CD14-positive monocyte (primary cell): ENCODE results near the gene DTNBP1. TPM values are rescaled to one million over a fixed set of nuclear protein-coding genes. Genes with fewer than 3 reads are reported as not detected.

ENCODE experiments used
- DNase-seq, 3 donors: peaks; one replicate each; pipeline ENCODE4 v3.0.0-alpha.2; 2011 to 2022
- H2AFZ ChIP-seq: 2 replicates; pipeline ENCODE4 v1.6.0; 2012; ENCODE audit warnings: mild to moderate bottlenecking, low read depth, low read length, inconsistent platforms; ENCODE audit not compliant: insufficient read depth, poor library complexity, severe bottlenecking
- H3K27ac ChIP-seq, 2 donors: 1 replicate in 1 of 2; 2 replicates in 1 of 2; pipeline ENCODE4 v1.5.1; 2012 to 2013; ENCODE audit warnings: low read length in 2 of 2, control low read depth in 1 of 2, inconsistent platforms in 1 of 2, low read depth in 1 of 2, mild to moderate bottlenecking in 1 of 2
- H3K27me3 ChIP-seq, 2 donors: one replicate each; pipeline versions ENCODE4 v1.6.0 to v1.6.1; 2011 to 2013; ENCODE audit warnings: low read length in 2 of 2; ENCODE audit not compliant: control insufficient read depth in 2 of 2, insufficient read depth in 2 of 2
- H3K36me3 ChIP-seq, 2 donors: replicated peaks in 1 of 2; 1 replicate in 1 of 2; 2 replicates in 1 of 2; pipeline versions ENCODE4 v1.5.1 to v1.6.1; 2012 to 2013; ENCODE audit warnings: low read length in 2 of 2, control low read depth in 1 of 2, inconsistent platforms in 1 of 2, mild to moderate bottlenecking in 1 of 2; ENCODE audit not compliant: insufficient read depth in 2 of 2, control insufficient read depth in 1 of 2
- H3K4me1 ChIP-seq, 2 donors: 1 replicate in 1 of 2; 2 replicates in 1 of 2; pipeline versions ENCODE4 v1.5.1 to v1.6.1; 2012 to 2013; ENCODE audit warnings: low read length in 2 of 2, control low read depth in 1 of 2, inconsistent platforms in 1 of 2, mild to moderate bottlenecking in 1 of 2, moderate library complexity in 1 of 2; ENCODE audit not compliant: insufficient read depth in 2 of 2, control insufficient read depth in 1 of 2
- H3K4me2 ChIP-seq: replicated peaks from 2 replicates; pipeline ENCODE3; 2012; ENCODE audit warnings: low read length, moderate library complexity, mild to moderate bottlenecking; ENCODE audit not compliant: poor library complexity, severe bottlenecking; ENCODE audit errors: extremely low read depth
- H3K4me3 ChIP-seq, 3 experiments: fragments of 200-600 bp in 1 of 3; sonication (generic) in 1 of 3; replicated peaks in 1 of 3; 1 replicate in 2 of 3; 2 replicates in 1 of 3; pipeline ENCODE4 v1.5.1; 2011 to 2013; ENCODE audit warnings: low read length in 3 of 3, mild to moderate bottlenecking in 3 of 3, control low read depth in 2 of 3, low read depth in 2 of 3, inconsistent platforms in 1 of 3, moderate library complexity in 1 of 3
- H3K79me2 ChIP-seq: 2 replicates; pipeline ENCODE4 v1.6.0; 2012; ENCODE audit warnings: mild to moderate bottlenecking, control low read depth, inconsistent platforms, low read length, moderate library complexity; ENCODE audit not compliant: insufficient read depth
- H3K9ac ChIP-seq: 2 replicates; pipeline ENCODE4 v1.6.0; 2017; ENCODE audit warnings: low read length, mild to moderate bottlenecking; ENCODE audit not compliant: insufficient read depth, poor library complexity, severe bottlenecking
- H3K9me3 ChIP-seq, 2 donors: replicated peaks in 1 of 2; 1 replicate in 1 of 2; 2 replicates in 1 of 2; pipeline versions ENCODE4 v1.5.1 to v1.6.1; 2012 to 2013; ENCODE audit warnings: low read length in 2 of 2, control low read depth in 1 of 2; ENCODE audit not compliant: control insufficient read depth in 1 of 2, insufficient read depth in 1 of 2
- H4K20me1 ChIP-seq: 2 replicates; pipeline ENCODE4 v1.6.0; 2012; ENCODE audit warnings: mild to moderate bottlenecking, low read length, control low read depth, moderate library complexity; ENCODE audit not compliant: insufficient read depth
- H3K27ac Mint-ChIP-seq, 7 donors: one replicate each; pipeline ENCODE4 v1.8.0; 2020; ENCODE audit warnings: mild to moderate bottlenecking in 7 of 7, mixed read lengths in 7 of 7, moderate library complexity in 6 of 7, inconsistent platforms in 2 of 7
- H3K27me3 Mint-ChIP-seq, 3 donors: one replicate each; pipeline ENCODE4 v1.8.0; 2021 to 2022; ENCODE audit warnings: low read depth in 3 of 3, mild to moderate bottlenecking in 3 of 3, mixed read lengths in 3 of 3, moderate library complexity in 3 of 3, inconsistent platforms in 1 of 3
- H3K36me3 Mint-ChIP-seq, 2 donors: one replicate each; pipeline ENCODE4 v1.8.0; 2020; ENCODE audit warnings: mixed read lengths in 2 of 2, inconsistent platforms in 1 of 2, mild to moderate bottlenecking in 1 of 2
- H3K4me1 Mint-ChIP-seq: one replicate; pipeline ENCODE4 v1.8.0; 2020; ENCODE audit warnings: mild to moderate bottlenecking, mixed read lengths
- H3K4me3 Mint-ChIP-seq, 2 donors: one replicate each; pipeline ENCODE4 v1.8.0; 2020; ENCODE audit warnings: mild to moderate bottlenecking in 2 of 2, mixed read lengths in 2 of 2, moderate library complexity in 1 of 2
- H3K9me3 Mint-ChIP-seq, 7 donors: one replicate each; pipeline ENCODE4 v1.8.0; 2020 to 2022; ENCODE audit warnings: mixed read lengths in 7 of 7, mild to moderate bottlenecking in 6 of 7, moderate library complexity in 6 of 7, inconsistent platforms in 2 of 7
- CTCF ChIP-seq: fragments of 200-600 bp; IDR thresholded peaks from one replicate; pipeline ENCODE4 v1.8.0; 2022; ENCODE audit warnings: antibody characterized with exemption, mild to moderate bottlenecking
- WGBS: methylation state at CpG from one replicate; pipeline ENCODE4 v1.1.5; 2013; ENCODE audit warnings: missing lambda C conversion rate; ENCODE audit not compliant: insufficient coverage; 5-methylcytosine and 5-hydroxymethylcytosine counted together
- intact Hi-C, 2 donors: fragments of 100-400 bp; cut with micrococcal nuclease; formaldehyde crosslinking; loops; one replicate each; pipeline versions ENCODE4 v1.15.0 to v1.15.1; 2023
- polyA plus RNA-seq, 3 donors: library from polyadenylated mRNA; depleted of rRNA in 1 of 3; unstranded in 2 of 3; stranded (reverse) in 1 of 3; fragments of 300-500 nt in 2 of 3; fragments of >200 nt in 1 of 3; fragmentation: Illumina TruSeq in 2 of 3; gene quantifications; 1 replicate in 2 of 3; 2 replicates in 1 of 3; pipeline ENCODE4 v1.2.3, GENCODE V29; 2012 to 2021

DTNBP1 gene
- polyA plus RNA-seq, 3 donors: 19.7 to 26.9 (median 20.5) TPM

GRCh38 chr6:15582499-15582898, 80.3 kb downstream of the DTNBP1 start:
- Histone ChIP-seq H3K9ac (no peak overlapping the region), H2AFZ (no peak overlapping the region), H3K9me3 (no peaks in the 10 kb centered on the region), H3K36me3 (peaks cover 0 to 5% of the 10 kb centered on the region in 2 donors), H3K4me2 (no peak overlapping the region), H4K20me1 (peaks cover 17% of the 10 kb centered on the region), H3K27ac (no peak overlapping the region), H3K4me1 (peaks cover 5 to 13% of the 10 kb centered on the region in 2 donors), H3K79me2 (peaks cover 10% of the 10 kb centered on the region), H3K27me3 (no peaks in the 10 kb centered on the region), H3K4me3 (no peak overlapping the region)
- H3K4me3 Mint-ChIP-seq: no peak overlapping the region
- intact Hi-C loops: no loop called here
- TF ChIP-seq CTCF: no peak
- no peak overlapping the region for H3K27ac Mint-ChIP-seq
- peaks cover 0 to 3% (median 0%) of the 10 kb centered on the region in 3 donors for H3K27me3 Mint-ChIP-seq
- no CpG with 5 or more reads among the region's 1 CpG for WGBS
- H3K9me3 Mint-ChIP-seq: no peaks in the 10 kb centered on the region
- H3K36me3 Mint-ChIP-seq: peaks cover 6 to 8% of the 10 kb centered on the region in 2 donors
- peaks cover 19% of the 10 kb centered on the region for H3K4me1 Mint-ChIP-seq
- DNase-seq: no peak

GRCh38 chr6:15581751-15582150, 81.1 kb downstream of the DTNBP1 start:
- Histone ChIP-seq H3K9ac (no peak overlapping the region), H2AFZ (no peak overlapping the region), H3K27ac (no peak overlapping the region), H3K4me2 (no peak overlapping the region), H3K9me3 (no peaks in the 10 kb centered on the region), H3K4me3 (no peak overlapping the region), H3K36me3 (peaks cover 0 to 5% of the 10 kb centered on the region in 2 donors), H3K79me2 (peaks cover 12% of the 10 kb centered on the region), H3K27me3 (no peaks in the 10 kb centered on the region), H4K20me1 (peaks cover 19% of the 10 kb centered on the region), H3K4me1 (peaks cover 5 to 13% of the 10 kb centered on the region in 2 donors)
- Mint-ChIP-seq H3K9me3 (no peaks in the 10 kb centered on the region), H3K4me1 (peaks cover 21% of the 10 kb centered on the region), H3K4me3 (no peak overlapping the region), H3K27me3 (peaks cover 0 to 3% (median 0%) of the 10 kb centered on the region in 3 donors), H3K36me3 (peaks cover 6% of the 10 kb centered on the region in 2 donors), H3K27ac (peak overlapping the region in 3 of 7 donors; percentile 13 to 45 (median 18))
- intact Hi-C loops: no loop called here
- no peak for DNase-seq
- WGBS: 100% methylated on average over 3 of the region's 4 CpGs
- no peak for TF ChIP-seq CTCF
